Activated T-cell treated with anti-CD3 and anti-CD28 coated beads, Interleukin-2, amount 50 U/mL, for 24 hours (primary cell): Measurements from ENCODE around the gene PLPPR3.
"Not testable (repeated sequence)": the region's sequence is repeated elsewhere in the genome, so short reads cannot be mapped to it uniquely, and the experiment has no call there.

Experiments used
- DNase-seq: peaks from one replicate; pipeline ENCODE4 v3.0.0-alpha.2; 2020
- H3K27ac Mint-ChIP-seq: 2 replicates; pipeline ENCODE4 v1.8.0; 2020; ENCODE audit warnings: mild to moderate bottlenecking, mixed read lengths
- H3K27me3 Mint-ChIP-seq: 2 replicates; pipeline ENCODE4 v1.8.0; 2020; ENCODE audit warnings: mixed read lengths
- H3K36me3 Mint-ChIP-seq: 2 replicates; pipeline ENCODE4 v1.8.0; 2020; ENCODE audit warnings: low read depth, mixed read lengths
- H3K4me1 Mint-ChIP-seq: 2 replicates; pipeline ENCODE4 v1.8.0; 2020; ENCODE audit warnings: low read depth, mixed read lengths
- H3K4me3 Mint-ChIP-seq: 2 replicates; pipeline ENCODE4 v1.8.0; 2020; ENCODE audit warnings: mild to moderate bottlenecking, moderate library complexity, mixed read lengths
- H3K9me3 Mint-ChIP-seq: 2 replicates; pipeline ENCODE4 v1.8.0; 2020; ENCODE audit warnings: mixed read lengths

Gene PLPPR3

GRCh38 chr19:845707-846521 lies 24.2 kb upstream of the PLPPR3 start:
- DNase-seq = no peak
- Mint-ChIP-seq H3K4me1 (peaks cover 5% of the 10 kb centered on the region), H3K27me3 (peaks cover 71% of the 10 kb centered on the region), H3K27ac (no peak overlapping the region), H3K4me3 (no peak overlapping the region), H3K9me3 (no peaks in the 10 kb centered on the region), H3K36me3 (no peaks in the 10 kb centered on the region)

GRCh38 chr19:844546-844971 lies 22.8 kb upstream of the PLPPR3 start:
- peaks cover 63% of the 10 kb centered on the region for H3K27me3 Mint-ChIP-seq
- no peak overlapping the region for H3K4me3 Mint-ChIP-seq
- no peaks in the 10 kb centered on the region for H3K36me3 Mint-ChIP-seq
- no peak overlapping the region for H3K27ac Mint-ChIP-seq
- no peak for DNase-seq
- H3K9me3 Mint-ChIP-seq = no peaks in the 10 kb centered on the region
- H3K4me1 Mint-ChIP-seq = peaks cover 5% of the 10 kb centered on the region

GRCh38 chr19:843836-844545 lies 22.2 kb upstream of the PLPPR3 start:
- no peak for DNase-seq
- no peak overlapping the region for H3K4me3 Mint-ChIP-seq
- no peak overlapping the region for H3K27ac Mint-ChIP-seq
- peaks cover 5% of the 10 kb centered on the region for H3K4me1 Mint-ChIP-seq
- H3K9me3 Mint-ChIP-seq = no peaks in the 10 kb centered on the region
- no peaks in the 10 kb centered on the region for H3K36me3 Mint-ChIP-seq
- peaks cover 58% of the 10 kb centered on the region for H3K27me3 Mint-ChIP-seq

- Mint-ChIP-seq H3K36me3 (no peaks in the 10 kb centered on the region), H3K4me1 (peaks cover 5% of the 10 kb centered on the region), H3K27me3 (peaks cover 53% of the 10 kb centered on the region), H3K4me3 (no peak overlapping the region), H3K27ac (no peak overlapping the region), H3K9me3 (no peaks in the 10 kb centered on the region)
- DNase-seq = no peak
These were observed 21.6 kb upstream of the PLPPR3 start for GRCh38 chr19:843180-843835.

GRCh38 chr19:842802-843179 lies 21.0 kb upstream of the PLPPR3 start:
- H3K9me3 Mint-ChIP-seq, DNase-seq, H3K4me1 Mint-ChIP-seq, H3K4me3 Mint-ChIP-seq, H3K36me3 Mint-ChIP-seq, H3K27ac Mint-ChIP-seq: not testable (repeated sequence)
- peaks cover 49% of the 10 kb centered on the region for H3K27me3 Mint-ChIP-seq

GRCh38 chr19:840519-841206 lies 18.9 kb upstream of the PLPPR3 start, which contains the start of gene PRTN3:
PRTN3 (plus strand) TSS chr19:840999; CDS start chr19:841009, 10 bp downstream.
- H3K4me1 Mint-ChIP-seq = peaks cover 5% of the 10 kb centered on the region
- no peak within 1 kb of the TSS for H3K27ac Mint-ChIP-seq
- H3K4me3 Mint-ChIP-seq = no peak within 1 kb of the TSS
- no peaks in the 10 kb centered on the region for H3K9me3 Mint-ChIP-seq
- no peak for DNase-seq
- H3K27me3 Mint-ChIP-seq = peaks cover 43% of the 10 kb centered on the region
- no peaks in the 10 kb centered on the region for H3K36me3 Mint-ChIP-seq

- peaks cover 22% of the 10 kb centered on the region for H3K27me3 Mint-ChIP-seq
- no peaks in the 10 kb centered on the region for H3K4me1 Mint-ChIP-seq
- DNase-seq = no peak
- H3K9me3 Mint-ChIP-seq = no peaks in the 10 kb centered on the region
- H3K4me3 Mint-ChIP-seq = no peak overlapping the region
- no peak overlapping the region for H3K27ac Mint-ChIP-seq
- no peaks in the 10 kb centered on the region for H3K36me3 Mint-ChIP-seq
These were observed 13.6 kb upstream of the PLPPR3 start for GRCh38 chr19:835210-835810.

GRCh38 chr19:834216-834615 lies 12.5 kb upstream of the PLPPR3 start:
- Mint-ChIP-seq H3K36me3 (no peaks in the 10 kb centered on the region), H3K27ac (no peak overlapping the region), H3K4me1 (no peaks in the 10 kb centered on the region), H3K9me3 (no peaks in the 10 kb centered on the region), H3K27me3 (peaks cover 22% of the 10 kb centered on the region), H3K4me3 (no peak overlapping the region)
- no peak for DNase-seq

GRCh38 chr19:831407-832369 lies 9.9 kb upstream of the PLPPR3 start:
- no peak for DNase-seq
- no peak overlapping the region for H3K4me3 Mint-ChIP-seq
- no peaks in the 10 kb centered on the region for H3K9me3 Mint-ChIP-seq
- H3K27ac Mint-ChIP-seq = no peak overlapping the region
- no peaks in the 10 kb centered on the region for H3K36me3 Mint-ChIP-seq
- H3K4me1 Mint-ChIP-seq = no peaks in the 10 kb centered on the region
- peaks cover 16% of the 10 kb centered on the region for H3K27me3 Mint-ChIP-seq

- Mint-ChIP-seq H3K4me1 (no peaks in the 10 kb centered on the region), H3K27me3 (peaks cover 11% of the 10 kb centered on the region), H3K36me3 (no peaks in the 10 kb centered on the region), H3K27ac (no peak overlapping the region), H3K9me3 (no peaks in the 10 kb centered on the region), H3K4me3 (no peak overlapping the region)
- no peak for DNase-seq
These were observed 7.5 kb upstream of the PLPPR3 start for GRCh38 chr19:829129-829758.

- Mint-ChIP-seq H3K4me3 (no peak within 1 kb of the TSS), H3K4me1 (no peaks in the 10 kb centered on the region), H3K9me3 (no peaks in the 10 kb centered on the region), H3K27ac (no peak within 1 kb of the TSS), H3K36me3 (no peaks in the 10 kb centered on the region), H3K27me3 (peaks cover 21% of the 10 kb centered on the region)
- no peak for DNase-seq
These were observed 6.1 kb upstream of the PLPPR3 start, which contains the start of gene AZU1 for GRCh38 chr19:827710-828321. AZU1 (plus strand) TSS chr19:827837; CDS start chr19:827847, 10 bp downstream.

- peaks cover 24% of the 10 kb centered on the region for H3K27me3 Mint-ChIP-seq
- H3K36me3 Mint-ChIP-seq = no peaks in the 10 kb centered on the region
- DNase-seq = no peak
- no peak overlapping the region for H3K4me3 Mint-ChIP-seq
- no peak overlapping the region for H3K27ac Mint-ChIP-seq
- no peaks in the 10 kb centered on the region for H3K9me3 Mint-ChIP-seq
- H3K4me1 Mint-ChIP-seq = no peaks in the 10 kb centered on the region
These were observed 5.6 kb upstream of the PLPPR3 start for GRCh38 chr19:827314-827709.
